ENCODE measurements around the gene KNCN.

Gene KNCN

DNA sequence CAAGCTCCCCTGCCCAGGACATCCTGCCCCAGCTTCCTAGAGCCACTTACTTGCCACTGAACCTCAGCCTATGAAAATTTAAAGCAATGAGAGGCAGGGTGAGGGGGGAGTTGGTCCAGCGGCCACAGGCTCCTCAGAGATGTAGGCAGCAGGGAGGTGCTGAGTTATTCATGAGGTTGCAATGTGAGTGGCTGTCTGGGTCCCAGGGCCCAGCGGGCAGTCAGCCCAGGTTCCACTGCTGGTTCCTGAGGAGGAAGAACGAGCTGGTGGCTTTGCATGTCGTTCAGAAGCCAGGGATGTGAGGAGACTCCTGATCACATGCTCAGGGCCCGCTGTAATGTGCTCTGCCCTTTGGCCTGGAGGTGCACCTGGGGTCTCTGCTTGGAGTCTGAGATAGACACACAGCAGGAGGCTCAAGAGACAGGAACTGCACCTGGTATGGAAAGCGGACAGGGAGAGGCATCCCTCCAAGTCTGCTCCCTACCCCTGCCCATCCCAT is at the start of gene KNCN:
Gene KNCN (minus strand): TSS at position 51 of the 499 bp plus-strand sequence. CDS start 432 bp downstream, outside the sequence.
- peaks cover 9% of the 10 kb centered on the region for H3K4me1 Mint-ChIP-seq
- H3K27ac Mint-ChIP-seq: no peak within 1 kb of the TSS
- no peak within 1 kb of the TSS for H3K4me3 Mint-ChIP-seq
- H3K36me3 Mint-ChIP-seq: peaks cover under 1% of the 10 kb centered on the region
- no peaks in the 10 kb centered on the region for H3K9me3 Mint-ChIP-seq
- peaks cover 5% of the 10 kb centered on the region for H3K27me3 Mint-ChIP-seq

GRCh38 chr1:46599059-46599970 is 47.9 kb upstream of the KNCN start:
- no peaks in the 10 kb centered on the region for H3K9me3 Mint-ChIP-seq
- H3K4me3 Mint-ChIP-seq: no peak overlapping the region
- no peak overlapping the region for H3K27ac Mint-ChIP-seq
- H3K27me3 Mint-ChIP-seq: no peaks in the 10 kb centered on the region
- peaks cover 75% of the 10 kb centered on the region for H3K4me1 Mint-ChIP-seq
- H3K36me3 Mint-ChIP-seq: no peaks in the 10 kb centered on the region

DNA sequence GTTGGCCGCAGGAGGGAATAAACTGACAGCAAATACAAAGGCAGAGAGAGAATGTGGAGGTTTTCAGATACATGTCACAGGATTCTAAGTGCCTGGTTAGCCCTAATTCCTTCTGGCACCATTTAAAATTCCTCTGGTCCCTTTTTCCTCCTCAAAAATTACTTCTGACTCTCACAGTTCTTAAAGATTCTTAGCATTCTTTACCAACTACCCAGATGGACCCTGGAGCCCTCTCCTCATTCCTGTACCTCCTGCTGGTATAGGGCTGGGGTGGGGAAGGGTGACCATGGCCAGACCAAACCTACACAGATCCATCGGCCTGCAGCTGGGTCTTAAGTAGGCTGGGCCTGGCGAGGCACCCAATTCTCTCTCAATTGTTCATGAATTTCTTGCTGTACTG is 45.4 kb upstream of the KNCN start:
- H3K27me3 Mint-ChIP-seq: no peaks in the 10 kb centered on the region
- H3K27ac Mint-ChIP-seq: no peak overlapping the region
- H3K4me3 Mint-ChIP-seq: no peak overlapping the region
- no peaks in the 10 kb centered on the region for H3K9me3 Mint-ChIP-seq
- H3K4me1 Mint-ChIP-seq: peaks cover 63% of the 10 kb centered on the region
- H3K36me3 Mint-ChIP-seq: peaks cover 14% of the 10 kb centered on the region

DNA sequence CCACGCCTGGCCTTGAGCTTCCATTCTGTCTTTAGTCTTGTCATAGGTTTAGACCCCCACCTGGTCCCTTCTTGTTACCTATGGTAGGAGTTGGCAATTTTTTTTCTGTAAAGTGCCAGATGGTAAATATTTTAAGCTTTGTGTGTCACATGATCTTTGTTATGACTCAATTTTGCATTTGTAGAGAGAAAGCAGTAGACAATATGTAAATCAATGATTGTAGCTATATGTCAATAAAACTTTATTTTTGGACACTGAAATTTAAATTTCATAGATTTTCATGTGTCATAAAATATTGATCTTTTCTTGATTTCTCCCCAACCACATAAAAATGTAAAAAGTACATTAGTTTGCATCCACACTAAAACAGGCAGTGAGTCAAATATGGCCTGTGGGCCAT is 44.6 kb upstream of the KNCN start:
- Mint-ChIP-seq H3K27me3 (no peaks in the 10 kb centered on the region), H3K9me3 (no peaks in the 10 kb centered on the region), H3K36me3 (peaks cover 16% of the 10 kb centered on the region), H3K4me1 (peaks cover 54% of the 10 kb centered on the region), H3K27ac (no peak overlapping the region), H3K4me3 (no peak overlapping the region)

- Mint-ChIP-seq H3K27ac (no peak overlapping the region), H3K4me3 (no peak overlapping the region), H3K36me3 (peaks cover 20% of the 10 kb centered on the region), H3K4me1 (peaks cover 49% of the 10 kb centered on the region), H3K9me3 (no peaks in the 10 kb centered on the region), H3K27me3 (no peaks in the 10 kb centered on the region)
Measured at GRCh38 chr1:46595127-46595526, 43.7 kb upstream of the KNCN start.

GRCh38 chr1:46594063-46594462 is 42.6 kb upstream of the KNCN start:
- Mint-ChIP-seq H3K27ac (no peak overlapping the region), H3K27me3 (no peaks in the 10 kb centered on the region), H3K4me1 (peaks cover 39% of the 10 kb centered on the region), H3K36me3 (peaks cover 27% of the 10 kb centered on the region), H3K4me3 (no peak overlapping the region), H3K9me3 (no peaks in the 10 kb centered on the region)

- Mint-ChIP-seq H3K27me3 (no peaks in the 10 kb centered on the region), H3K4me1 (peaks cover 32% of the 10 kb centered on the region), H3K36me3 (peaks cover 30% of the 10 kb centered on the region), H3K9me3 (no peaks in the 10 kb centered on the region), H3K4me3 (no peak overlapping the region), H3K27ac (no peak overlapping the region)
Measured at GRCh38 chr1:46592823-46593222, 41.4 kb upstream of the KNCN start.

DNA sequence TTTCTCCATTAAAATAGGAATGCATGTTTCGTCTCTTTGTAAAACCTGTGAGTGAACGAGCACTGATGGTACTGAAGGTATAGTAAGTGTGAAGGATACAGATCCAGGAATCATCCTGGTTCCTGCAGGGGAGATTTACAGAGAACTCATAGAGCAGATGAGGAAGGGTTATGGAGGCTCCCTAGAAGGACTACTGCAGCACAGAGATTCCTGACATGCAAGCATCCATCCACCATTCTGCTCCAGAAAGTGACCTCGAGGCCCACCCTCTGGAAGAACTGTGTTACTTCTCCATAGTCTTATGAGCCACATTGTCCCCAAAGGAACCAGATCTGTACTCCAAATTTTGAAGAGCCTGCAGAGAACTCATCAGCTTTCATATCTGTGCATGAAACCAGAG is 38.1 kb upstream of the KNCN start:
- Mint-ChIP-seq H3K36me3 (peaks cover 32% of the 10 kb centered on the region), H3K4me1 (peaks cover 10% of the 10 kb centered on the region), H3K27me3 (no peaks in the 10 kb centered on the region), H3K4me3 (no peak overlapping the region), H3K27ac (no peak overlapping the region), H3K9me3 (no peaks in the 10 kb centered on the region)

DNA sequence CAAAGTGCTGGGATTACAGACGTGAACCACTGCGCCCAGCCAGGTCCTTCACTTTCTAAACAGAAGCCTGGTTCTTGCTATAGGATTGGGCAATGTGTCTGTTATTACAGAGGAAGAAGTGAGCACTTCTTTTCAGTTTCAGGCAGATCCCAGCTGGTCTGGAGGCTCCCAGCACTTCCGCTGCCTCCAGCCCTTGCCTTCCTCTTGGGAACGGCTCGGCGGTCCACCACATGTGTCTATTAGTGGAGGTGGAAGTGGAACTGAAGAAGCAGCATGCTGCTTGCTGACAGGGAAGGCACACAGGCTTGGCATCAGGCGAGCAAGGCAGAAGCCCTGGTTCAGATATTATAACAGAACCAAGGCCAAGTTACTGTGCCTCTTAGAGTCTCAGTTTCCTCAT is 35.6 kb upstream of the KNCN start:
- Mint-ChIP-seq H3K36me3 (peaks cover 18% of the 10 kb centered on the region), H3K27ac (no peak overlapping the region), H3K4me3 (no peak overlapping the region), H3K4me1 (peaks cover 2% of the 10 kb centered on the region), H3K27me3 (no peaks in the 10 kb centered on the region), H3K9me3 (no peaks in the 10 kb centered on the region)

GRCh38 chr1:46585312-46585938 is 34.0 kb upstream of the KNCN start:
- Mint-ChIP-seq H3K4me3 (no peak overlapping the region), H3K4me1 (peaks cover 17% of the 10 kb centered on the region), H3K9me3 (no peaks in the 10 kb centered on the region), H3K36me3 (peaks cover 13% of the 10 kb centered on the region), H3K27ac (no peak overlapping the region), H3K27me3 (no peaks in the 10 kb centered on the region)

DNA sequence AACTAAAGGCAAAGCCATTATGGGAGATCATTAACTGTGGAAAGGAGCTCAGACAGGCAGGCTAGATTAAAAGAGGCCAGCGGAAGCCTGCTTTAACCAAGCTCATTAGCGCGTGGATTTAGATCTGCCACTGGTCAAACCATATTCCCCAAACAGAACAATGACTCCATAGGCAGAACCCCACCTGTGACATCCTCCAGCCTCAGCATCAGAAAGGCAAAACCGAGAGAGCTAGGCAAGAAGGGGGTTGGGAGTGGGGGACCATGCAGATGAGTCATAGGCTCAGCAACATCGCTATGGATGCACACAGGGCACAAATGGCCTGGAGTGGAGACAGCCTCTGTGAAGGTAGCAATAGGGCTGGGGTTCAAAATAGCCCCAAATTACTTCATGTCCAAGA is 32.0 kb upstream of the KNCN start:
- no peak overlapping the region for H3K27ac Mint-ChIP-seq
- H3K27me3 Mint-ChIP-seq: no peaks in the 10 kb centered on the region
- H3K9me3 Mint-ChIP-seq: no peaks in the 10 kb centered on the region
- no peak overlapping the region for H3K4me3 Mint-ChIP-seq
- H3K4me1 Mint-ChIP-seq: peaks cover 17% of the 10 kb centered on the region
- H3K36me3 Mint-ChIP-seq: peaks cover 3% of the 10 kb centered on the region

GRCh38 chr1:46582972-46583371 is 31.5 kb upstream of the KNCN start:
- Mint-ChIP-seq H3K9me3 (no peaks in the 10 kb centered on the region), H3K4me3 (no peak overlapping the region), H3K4me1 (peaks cover 17% of the 10 kb centered on the region), H3K27me3 (no peaks in the 10 kb centered on the region), H3K27ac (no peak overlapping the region), H3K36me3 (peaks cover 5% of the 10 kb centered on the region)

DNA sequence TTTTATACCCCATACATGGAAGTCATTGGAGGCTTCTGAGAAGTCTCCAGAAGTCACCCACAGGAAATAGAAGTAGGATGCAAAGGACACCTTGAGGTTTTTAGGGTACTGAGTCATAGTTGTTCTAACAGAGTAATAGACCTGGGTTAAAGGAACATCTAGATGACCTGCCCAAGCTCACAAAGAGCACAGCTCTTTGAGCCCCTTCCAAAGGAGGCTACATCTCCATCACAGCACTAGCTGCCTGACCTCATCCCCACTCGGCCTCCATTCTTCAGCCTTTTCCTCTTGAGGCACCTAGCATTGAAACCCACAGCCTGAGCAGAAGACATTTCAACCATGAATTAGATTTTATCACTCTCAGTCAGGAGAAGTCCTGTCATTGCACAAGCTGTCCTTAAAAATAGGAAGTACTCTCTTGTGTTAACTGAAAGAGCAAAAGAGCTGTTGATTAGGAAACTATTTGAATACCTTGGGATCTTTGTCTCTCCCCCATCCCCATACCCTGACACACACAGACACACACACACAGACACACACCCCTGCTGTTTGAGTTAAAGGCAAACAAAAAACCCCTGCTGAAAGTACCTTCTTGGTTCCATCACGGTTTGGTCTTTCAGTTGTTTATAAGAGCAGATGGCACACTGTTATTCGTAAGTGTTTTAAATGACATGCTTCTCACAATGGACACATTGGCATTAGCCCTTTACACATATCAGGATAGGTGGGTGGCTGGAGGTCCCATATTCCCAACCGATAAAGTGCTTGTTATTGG is 30.4 kb upstream of the KNCN start:
- no peaks in the 10 kb centered on the region for H3K9me3 Mint-ChIP-seq
- peaks cover 5% of the 10 kb centered on the region for H3K36me3 Mint-ChIP-seq
- H3K4me1 Mint-ChIP-seq: peaks cover 17% of the 10 kb centered on the region
- H3K27me3 Mint-ChIP-seq: no peaks in the 10 kb centered on the region
- peak overlapping the region; percentile 52 for H3K27ac Mint-ChIP-seq
- no peak overlapping the region for H3K4me3 Mint-ChIP-seq

DNA sequence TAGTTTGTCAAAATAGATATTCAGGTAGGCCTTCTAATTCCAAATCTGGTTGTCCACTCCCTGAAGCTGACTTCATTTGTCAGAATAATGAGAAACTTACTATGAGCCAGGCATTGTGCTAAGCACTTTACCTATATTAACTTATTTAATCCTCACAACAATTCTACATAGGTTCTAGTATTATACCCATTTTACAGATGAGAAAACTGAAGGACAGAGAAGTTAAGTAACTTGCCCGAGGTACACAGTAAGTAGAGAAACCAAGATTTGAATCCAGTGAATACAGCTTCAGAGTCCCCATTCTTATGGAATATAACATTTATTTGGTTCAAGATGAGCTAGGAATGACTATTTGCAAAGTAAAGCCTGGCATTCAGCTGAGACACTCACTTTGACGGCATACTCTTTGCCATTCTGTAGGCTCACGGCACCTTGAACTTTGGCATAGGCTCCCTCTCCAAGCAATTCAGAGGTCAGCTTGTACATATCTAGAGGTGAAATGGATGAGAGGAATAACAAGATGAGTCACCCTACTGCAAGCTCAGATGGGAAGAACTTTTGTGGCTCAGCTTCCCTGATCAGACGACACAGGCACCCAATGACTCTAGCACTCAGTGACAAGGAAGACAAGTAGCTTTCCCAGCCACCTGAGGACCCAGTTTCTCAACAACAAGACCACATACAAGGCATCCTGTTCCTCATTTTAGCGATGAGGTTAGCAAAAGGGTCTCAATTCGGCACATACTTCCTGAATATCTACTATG is 28.9 kb upstream of the KNCN start:
- H3K4me1 Mint-ChIP-seq: peaks cover 17% of the 10 kb centered on the region
- H3K27me3 Mint-ChIP-seq: no peaks in the 10 kb centered on the region
- H3K27ac Mint-ChIP-seq: no peak overlapping the region
- H3K36me3 Mint-ChIP-seq: peaks cover 5% of the 10 kb centered on the region
- no peaks in the 10 kb centered on the region for H3K9me3 Mint-ChIP-seq
- no peak overlapping the region for H3K4me3 Mint-ChIP-seq

DNA sequence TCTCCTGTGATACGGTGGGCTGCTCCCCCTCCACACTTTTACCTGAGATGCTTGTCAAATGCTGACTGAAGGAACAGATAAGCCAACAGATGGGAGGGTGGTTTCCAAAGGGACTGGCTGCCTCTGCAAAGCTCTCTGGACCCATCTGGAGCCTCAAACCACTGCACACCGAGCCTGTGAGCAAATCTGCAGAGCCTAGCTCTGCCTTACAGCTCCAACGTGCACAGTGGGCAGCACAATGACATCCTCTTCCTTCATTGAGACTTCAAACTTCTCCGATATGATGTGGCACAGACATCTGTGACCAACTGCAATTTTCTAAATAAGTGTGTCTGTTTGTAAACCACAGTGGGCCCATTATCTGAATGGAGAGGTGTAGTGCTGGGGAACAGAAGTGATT is 26.2 kb upstream of the KNCN start:
- Mint-ChIP-seq H3K4me1 (peaks cover 17% of the 10 kb centered on the region), H3K4me3 (no peak overlapping the region), H3K27me3 (no peaks in the 10 kb centered on the region), H3K27ac (no peak overlapping the region), H3K9me3 (no peaks in the 10 kb centered on the region), H3K36me3 (peaks cover 6% of the 10 kb centered on the region)
